IPS-15b (cell line): Measurements from ENCODE around the gene PTPRJ.

Experiments used
- H3K27me3 ChIP-seq: one replicate; pipeline ENCODE4 v1.6.1; 2013; ENCODE audit warnings: low read length; ENCODE audit not compliant: control insufficient read depth, insufficient read depth
- H3K36me3 ChIP-seq: one replicate; pipeline ENCODE4 v1.6.1; 2013; ENCODE audit warnings: low read length; ENCODE audit not compliant: control insufficient read depth, insufficient read depth
- H3K4me1 ChIP-seq: one replicate; pipeline ENCODE4 v1.6.1; 2013; ENCODE audit warnings: mild to moderate bottlenecking, low read length; ENCODE audit not compliant: control insufficient read depth, insufficient read depth
- H3K4me3 ChIP-seq: one replicate; pipeline ENCODE4 v1.5.1; 2013; ENCODE audit warnings: low read depth, low read length
- H3K9ac ChIP-seq: one replicate; pipeline ENCODE4 v1.6.1; 2013; ENCODE audit warnings: low read depth, mild to moderate bottlenecking, low read length
- H3K9me3 ChIP-seq: one replicate; pipeline ENCODE4 v1.6.1; 2013; ENCODE audit warnings: mild to moderate bottlenecking, low read length; ENCODE audit not compliant: control insufficient read depth, insufficient read depth

The PTPRJ gene

DNA sequence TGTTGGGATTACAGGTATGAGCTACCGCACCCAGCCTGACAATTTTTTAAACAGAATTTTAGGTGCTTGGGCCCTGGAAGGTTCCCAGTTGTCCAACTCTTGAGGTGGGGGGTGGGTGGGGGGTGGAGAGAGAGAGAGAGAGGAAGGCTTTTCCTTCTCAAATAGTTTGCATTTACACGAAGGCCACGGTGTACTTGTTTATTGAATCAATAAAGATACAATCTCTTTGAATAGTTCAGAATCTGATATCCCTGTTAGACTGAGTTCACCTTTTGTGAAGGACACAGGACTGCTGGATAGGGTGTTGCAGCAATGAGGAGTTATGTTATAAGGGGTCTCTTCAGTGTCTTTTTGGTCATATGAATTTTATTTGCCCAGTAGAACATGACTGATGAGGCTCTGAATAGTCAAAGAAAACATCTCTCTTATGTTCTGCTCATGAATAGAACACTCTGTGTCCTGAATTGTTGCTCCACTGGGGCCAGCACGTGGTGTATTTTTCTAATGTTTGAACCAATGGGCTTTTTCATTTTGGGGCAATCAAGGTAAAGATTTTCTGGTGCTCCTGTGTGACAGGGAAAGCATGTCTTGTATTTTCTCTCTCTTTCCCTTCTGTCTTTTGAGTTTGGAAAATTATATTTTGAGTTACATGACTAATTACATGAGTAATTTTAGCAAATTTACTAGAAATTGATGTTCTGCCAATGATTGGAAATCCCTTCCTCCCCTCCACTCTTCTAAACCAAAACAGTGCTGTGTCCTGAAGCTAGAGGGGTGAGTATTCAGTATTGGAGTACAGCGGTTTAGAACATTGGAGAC lies 61.7 kb downstream of the PTPRJ start:
- no peaks in the 10 kb centered on the region for H3K36me3 ChIP-seq

DNA sequence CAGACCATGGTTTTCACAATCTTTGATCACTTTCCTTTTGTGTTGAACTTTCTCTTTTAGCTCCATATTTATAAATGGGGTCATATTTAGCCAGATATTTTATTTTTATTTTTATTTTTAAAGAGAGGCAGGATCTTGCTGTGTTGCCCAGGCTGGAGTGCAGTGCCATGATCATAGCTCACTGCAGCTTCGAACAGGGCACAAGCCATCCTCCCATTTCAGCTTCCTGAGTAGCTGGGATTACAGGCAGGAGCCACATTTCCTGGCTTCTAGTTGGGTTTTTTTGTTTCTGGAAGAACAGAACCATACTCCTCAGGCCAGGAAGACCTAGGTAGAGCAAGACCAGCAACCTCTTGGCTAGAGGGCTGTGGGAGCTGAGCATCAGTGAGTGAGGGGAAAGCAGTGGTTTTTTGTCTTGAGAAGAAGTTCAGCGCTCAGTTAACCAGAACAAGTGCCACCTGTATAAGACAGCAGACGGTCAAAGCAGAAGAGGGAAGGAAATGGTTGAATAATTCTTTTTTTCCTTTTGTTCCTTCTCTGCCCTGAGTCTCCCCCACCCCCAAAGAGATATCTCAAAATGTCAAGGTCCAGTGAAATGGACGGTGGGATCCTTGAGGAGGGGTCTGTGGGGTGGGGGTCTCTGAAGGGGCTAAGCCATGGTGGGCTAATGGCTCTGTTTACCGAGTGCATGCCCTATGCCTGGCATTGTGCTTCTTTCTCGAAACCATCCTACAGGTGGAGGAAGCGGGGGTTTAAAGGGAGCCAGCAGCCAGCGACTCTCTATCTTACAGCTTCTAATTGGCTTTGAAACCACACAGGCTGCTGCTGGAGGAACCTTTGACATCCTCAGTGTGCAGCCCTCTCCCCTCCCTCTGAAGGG lies 63.0 kb downstream of the PTPRJ start:
- no peaks in the 10 kb centered on the region for H3K4me1 ChIP-seq
- H3K9ac ChIP-seq: no peak overlapping the region
- H3K36me3 ChIP-seq: no peaks in the 10 kb centered on the region
- H3K9me3 ChIP-seq: no peaks in the 10 kb centered on the region
- H3K27me3 ChIP-seq: no peaks in the 10 kb centered on the region
- no peak overlapping the region for H3K4me3 ChIP-seq

More for the DNA sequence above, 61.7 kb downstream of the PTPRJ start:
- H3K4me1 ChIP-seq: no peaks in the 10 kb centered on the region
- H3K4me3 ChIP-seq: no peak overlapping the region
- H3K9ac ChIP-seq: no peak overlapping the region
- no peaks in the 10 kb centered on the region for H3K9me3 ChIP-seq
- no peaks in the 10 kb centered on the region for H3K27me3 ChIP-seq

GRCh38 chr11:48043991-48044512 lies 63.7 kb downstream of the PTPRJ start:
- no peaks in the 10 kb centered on the region for H3K27me3 ChIP-seq
- H3K4me3 ChIP-seq: no peak overlapping the region
- H3K9me3 ChIP-seq: no peaks in the 10 kb centered on the region
- no peaks in the 10 kb centered on the region for H3K36me3 ChIP-seq
- no peaks in the 10 kb centered on the region for H3K4me1 ChIP-seq
- H3K9ac ChIP-seq: no peak overlapping the region

DNA sequence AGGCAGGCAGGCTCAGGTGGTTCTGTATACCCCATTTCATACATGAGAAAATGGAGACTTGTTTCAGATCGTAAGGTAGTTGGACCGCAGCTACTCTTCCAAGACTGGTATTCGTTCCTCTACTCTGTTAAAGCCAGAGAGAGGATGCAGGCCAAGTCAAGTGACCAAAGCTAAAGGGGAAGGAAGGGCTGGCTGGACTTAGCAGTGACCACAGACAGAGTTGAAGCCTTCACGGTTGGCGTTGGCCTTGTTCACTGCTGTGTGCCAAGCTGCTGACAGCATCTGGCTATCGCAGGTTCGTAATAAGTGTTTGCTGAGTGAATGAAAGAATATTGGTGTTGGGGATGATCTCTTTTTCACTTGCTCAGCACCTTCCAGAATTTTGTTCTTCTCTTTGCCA lies 64.2 kb downstream of the PTPRJ start:
- Histone ChIP-seq H3K27me3 (no peaks in the 10 kb centered on the region), H3K9ac (no peak overlapping the region), H3K36me3 (no peaks in the 10 kb centered on the region), H3K4me3 (no peak overlapping the region), H3K9me3 (no peaks in the 10 kb centered on the region), H3K4me1 (no peaks in the 10 kb centered on the region)

- Histone ChIP-seq H3K27me3 (no peaks in the 10 kb centered on the region), H3K9me3 (no peaks in the 10 kb centered on the region), H3K9ac (no peak overlapping the region), H3K4me3 (no peak overlapping the region), H3K36me3 (no peaks in the 10 kb centered on the region), H3K4me1 (no peaks in the 10 kb centered on the region)
Observed at GRCh38 chr11:48045536-48045935, 65.2 kb downstream of the PTPRJ start.

DNA sequence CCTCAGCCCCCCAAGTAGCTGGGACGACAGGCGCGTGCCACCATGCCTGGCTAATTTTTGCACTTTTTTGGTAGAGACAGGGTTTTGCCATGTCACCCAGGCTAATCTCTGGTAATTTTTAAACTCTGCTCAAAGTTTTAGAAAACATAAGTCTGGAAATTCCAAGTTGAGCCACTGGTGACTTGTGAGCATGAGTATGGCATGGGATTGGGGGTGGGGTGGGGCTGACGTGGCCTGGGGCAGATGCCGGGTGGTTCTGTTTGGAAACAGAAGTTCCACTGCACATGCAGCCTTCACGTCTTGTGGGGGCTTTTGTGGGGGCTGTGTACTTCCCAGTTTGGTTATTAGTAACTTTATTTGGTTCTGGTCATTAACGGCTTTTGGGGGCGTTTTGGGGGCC lies 67.3 kb downstream of the PTPRJ start:
- H3K4me1 ChIP-seq: peaks cover 2% of the 10 kb centered on the region
- H3K9ac ChIP-seq: no peak overlapping the region
- no peak overlapping the region for H3K4me3 ChIP-seq
- no peaks in the 10 kb centered on the region for H3K36me3 ChIP-seq
- H3K27me3 ChIP-seq: no peaks in the 10 kb centered on the region
- no peaks in the 10 kb centered on the region for H3K9me3 ChIP-seq

GRCh38 chr11:48049036-48049435 lies 68.7 kb downstream of the PTPRJ start:
- Histone ChIP-seq H3K9me3 (no peaks in the 10 kb centered on the region), H3K27me3 (no peaks in the 10 kb centered on the region), H3K4me3 (no peak overlapping the region), H3K9ac (no peak overlapping the region), H3K4me1 (peaks cover 3% of the 10 kb centered on the region), H3K36me3 (no peaks in the 10 kb centered on the region)

GRCh38 chr11:48050304-48050703 lies 69.9 kb downstream of the PTPRJ start:
- no peaks in the 10 kb centered on the region for H3K27me3 ChIP-seq
- H3K4me3 ChIP-seq: no peak overlapping the region
- H3K9ac ChIP-seq: no peak overlapping the region
- H3K36me3 ChIP-seq: no peaks in the 10 kb centered on the region
- H3K4me1 ChIP-seq: peaks cover 4% of the 10 kb centered on the region
- H3K9me3 ChIP-seq: no peaks in the 10 kb centered on the region

DNA sequence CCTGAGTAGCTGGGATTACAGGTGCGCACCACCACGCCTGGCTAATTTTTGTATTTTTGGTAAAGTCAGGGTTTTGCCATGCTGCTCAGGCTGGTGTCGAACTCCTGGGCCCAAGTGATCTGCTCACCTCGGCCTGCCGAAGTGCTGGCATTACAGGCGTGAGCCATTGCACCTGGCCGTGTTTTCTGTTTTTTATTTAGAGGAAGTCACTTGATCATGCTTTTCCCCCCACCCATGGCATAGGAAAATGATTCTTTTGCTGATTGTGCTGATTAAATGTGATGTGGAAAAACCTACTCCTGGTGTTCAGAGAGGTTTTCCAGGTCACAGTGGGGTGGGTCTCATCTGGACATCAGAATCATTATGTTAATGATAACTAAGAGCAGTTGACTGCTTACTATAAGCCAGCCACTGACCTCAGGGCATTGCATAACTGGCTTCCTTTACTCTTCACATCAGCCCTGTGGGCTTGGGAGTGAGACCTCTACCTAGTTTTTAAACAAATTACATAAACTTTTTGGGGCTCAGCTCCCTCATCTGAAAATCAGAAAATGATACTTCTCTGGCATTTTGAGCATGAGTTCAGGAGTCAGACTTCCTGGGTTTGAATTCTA lies 71.0 kb downstream of the PTPRJ start:
- Histone ChIP-seq H3K4me1 (peaks cover 14% of the 10 kb centered on the region), H3K36me3 (no peaks in the 10 kb centered on the region), H3K9me3 (no peaks in the 10 kb centered on the region), H3K4me3 (no peak overlapping the region), H3K9ac (no peak overlapping the region), H3K27me3 (no peaks in the 10 kb centered on the region)

DNA sequence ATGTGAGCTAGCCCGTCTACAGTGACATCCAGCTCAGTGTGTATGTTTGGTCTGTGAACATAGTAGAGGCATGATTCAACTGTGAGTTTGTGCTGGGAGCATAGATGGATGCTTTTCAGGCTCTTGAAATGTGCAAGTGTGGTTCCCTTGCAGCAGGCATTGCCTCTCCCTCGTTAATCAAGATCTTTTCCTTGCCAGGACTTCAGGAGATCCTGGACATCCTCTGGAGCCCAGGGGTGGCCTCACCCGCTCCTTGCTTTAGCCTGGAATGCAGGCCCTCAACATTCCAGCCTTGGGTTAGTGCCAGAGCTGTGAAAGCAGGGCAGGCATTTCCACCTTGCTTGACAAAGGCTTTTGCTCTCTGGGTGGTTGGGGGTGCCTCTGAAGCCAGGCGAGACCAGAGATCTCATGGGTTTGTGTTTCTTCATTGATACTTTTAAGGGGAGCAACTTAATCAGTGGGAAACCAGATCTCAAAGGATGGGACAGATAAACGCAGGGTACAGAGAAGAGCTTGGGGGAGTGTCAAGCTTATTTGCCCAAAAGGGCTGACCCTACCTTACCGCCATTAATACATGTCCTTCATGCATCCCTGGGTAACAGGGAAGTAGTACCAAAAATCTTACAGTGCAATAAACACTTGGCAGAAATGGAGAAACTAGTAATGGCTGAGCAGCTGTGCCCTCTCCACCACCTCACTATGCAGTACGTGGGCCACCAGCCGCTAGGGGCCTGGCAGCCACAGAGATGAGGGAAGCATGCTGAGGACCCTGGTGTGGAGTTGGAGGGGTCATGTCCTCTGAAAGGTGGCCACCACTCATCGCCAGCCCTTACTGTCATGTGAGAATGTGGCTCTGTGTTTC lies 72.1 kb downstream of the PTPRJ start:
- no peaks in the 10 kb centered on the region for H3K36me3 ChIP-seq
- no peak overlapping the region for H3K9ac ChIP-seq
- H3K4me1 ChIP-seq: peaks cover 20% of the 10 kb centered on the region
- no peaks in the 10 kb centered on the region for H3K9me3 ChIP-seq
- no peak overlapping the region for H3K4me3 ChIP-seq
- no peaks in the 10 kb centered on the region for H3K27me3 ChIP-seq

DNA sequence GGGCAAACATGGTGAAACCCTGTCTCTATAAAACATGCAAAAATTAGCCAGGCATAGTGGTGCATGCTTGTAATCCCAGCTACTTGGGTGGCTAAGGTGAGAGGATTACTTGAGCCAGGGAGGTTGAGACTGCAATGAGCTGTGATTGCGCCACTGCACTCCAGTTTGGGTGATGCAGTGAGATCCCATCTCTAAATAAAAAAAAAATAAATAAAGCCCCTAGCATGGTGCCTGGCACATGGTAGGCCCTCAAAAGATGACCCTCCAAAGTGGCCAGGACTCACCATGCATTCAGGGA lies 74.6 kb downstream of the PTPRJ start:
- Histone ChIP-seq H3K4me3 (no peak overlapping the region), H3K27me3 (no peaks in the 10 kb centered on the region), H3K36me3 (no peaks in the 10 kb centered on the region), H3K9me3 (no peaks in the 10 kb centered on the region), H3K9ac (no peak overlapping the region), H3K4me1 (peaks cover 20% of the 10 kb centered on the region)
